NCI-H1092 treated with DMSO at 0.1 percent for 48 hours (cell line): ENCODE data around the gene APMAP.

Experiments
- DNase-seq: peaks from one replicate; lab custom pipeline; 2025; lab: John Stamatoyannopoulos, UW

APMAP gene

DNA sequence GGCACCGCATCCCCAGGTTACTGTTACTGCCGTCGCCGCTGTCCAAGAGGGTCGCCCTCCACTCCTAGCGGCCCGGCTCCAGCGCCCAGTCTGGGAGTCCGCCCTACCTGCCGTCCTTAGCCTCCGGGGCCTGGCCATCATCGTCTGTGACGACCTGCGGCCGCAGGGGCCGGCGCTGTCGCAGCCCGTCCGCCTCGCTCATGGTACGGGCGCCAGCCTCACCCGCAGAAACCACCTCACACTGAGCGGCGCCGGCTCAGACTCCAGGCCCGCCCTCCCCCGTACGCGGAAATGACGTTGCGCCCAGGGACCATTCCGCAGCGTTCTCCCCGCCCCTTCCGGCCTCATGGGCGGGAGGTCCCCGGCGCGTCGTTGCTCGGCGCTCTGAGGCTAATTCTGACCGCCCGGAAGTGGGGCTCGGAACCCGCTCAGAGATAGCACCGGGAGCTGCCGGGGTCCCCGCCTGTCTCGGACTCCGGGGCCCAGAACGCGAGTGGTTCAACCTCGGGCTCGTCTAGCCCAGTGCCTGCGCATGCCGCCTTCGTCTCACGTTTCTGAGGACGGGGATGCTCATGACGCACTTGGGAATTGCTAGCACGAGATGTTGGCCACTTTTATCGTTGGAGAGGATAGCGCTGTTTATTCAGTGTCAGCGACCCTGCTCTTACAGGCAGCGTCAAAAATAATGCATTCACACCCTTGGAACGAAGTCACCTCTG, at the start of gene APMAP:
APMAP (minus strand) TSS at position 265 of the 719 bp plus-strand sequence; CDS start at position 202, 63 bp downstream.
- DNase-seq, result peak; percentile 92

- no peak for DNase-seq
Observed at GRCh38 chr20:25041813-25042530, 49.4 kb upstream of the APMAP start.

DNA sequence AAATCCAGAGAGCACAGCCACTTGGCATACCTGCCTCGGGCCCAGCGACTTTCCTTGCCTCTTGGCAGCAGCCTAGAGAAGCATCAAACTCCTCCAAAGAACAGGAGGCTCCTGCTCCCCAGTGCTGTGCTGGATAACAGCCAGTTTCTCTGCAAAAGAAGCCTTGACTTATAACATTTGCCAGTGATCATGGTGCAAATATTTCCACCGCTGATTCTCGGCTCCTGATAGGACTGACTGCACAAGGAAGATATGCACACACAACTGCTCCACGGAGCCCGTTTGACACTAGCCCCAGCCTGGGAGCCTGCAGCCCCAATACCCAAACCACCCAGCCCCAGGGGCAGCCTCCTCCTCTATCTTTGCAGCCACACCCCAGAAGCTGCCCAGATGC, 47.9 kb upstream of the APMAP start:
- DNase-seq, result no peak

DNA sequence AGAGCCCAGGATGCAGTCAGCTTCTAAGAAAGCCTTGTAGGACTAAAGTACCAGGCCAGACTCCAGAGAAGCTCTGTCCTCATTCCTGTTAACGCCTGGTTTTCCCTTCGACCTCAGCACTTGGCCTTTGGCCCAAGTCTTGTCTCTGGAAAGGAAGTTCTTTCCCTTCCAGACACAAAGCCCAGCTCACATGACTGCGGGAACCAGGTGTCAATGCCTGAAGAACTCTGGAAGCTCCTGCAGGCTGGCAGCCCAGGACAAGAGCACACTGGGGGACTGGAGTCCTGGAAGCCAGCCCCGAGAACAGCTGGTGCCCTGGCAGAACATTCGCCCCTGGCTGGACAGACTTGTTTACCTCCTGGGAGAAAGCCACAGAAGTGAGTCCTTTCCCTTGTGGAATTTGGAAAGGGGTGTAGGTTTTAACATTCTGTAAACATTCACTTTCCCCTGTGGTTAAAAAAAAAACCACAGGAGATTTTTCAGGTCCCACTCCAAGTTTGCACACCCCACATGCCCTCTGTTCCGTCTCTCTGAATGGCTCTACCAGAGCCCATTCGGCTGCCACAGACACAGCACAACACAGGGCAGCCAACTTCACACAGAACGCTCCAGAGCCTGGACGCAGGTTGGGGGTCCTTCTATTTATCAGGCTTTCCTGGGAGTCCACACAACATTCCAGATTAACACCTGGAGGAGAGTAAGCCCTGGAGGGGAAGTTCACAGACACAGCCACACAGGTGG, 47.3 kb upstream of the APMAP start:
- DNase-seq, result peak; percentile 41

GRCh38 chr20:25038591-25039015, 46.1 kb upstream of the APMAP start:
- DNase-seq, result no peak

- DNase-seq, result no peak
Observed at GRCh38 chr20:25038103-25038410, 45.5 kb upstream of the APMAP start.

GRCh38 chr20:25037288-25038102, 44.9 kb upstream of the APMAP start:
- no peak for DNase-seq

GRCh38 chr20:25036331-25036936, 43.9 kb upstream of the APMAP start:
- no peak for DNase-seq

DNA sequence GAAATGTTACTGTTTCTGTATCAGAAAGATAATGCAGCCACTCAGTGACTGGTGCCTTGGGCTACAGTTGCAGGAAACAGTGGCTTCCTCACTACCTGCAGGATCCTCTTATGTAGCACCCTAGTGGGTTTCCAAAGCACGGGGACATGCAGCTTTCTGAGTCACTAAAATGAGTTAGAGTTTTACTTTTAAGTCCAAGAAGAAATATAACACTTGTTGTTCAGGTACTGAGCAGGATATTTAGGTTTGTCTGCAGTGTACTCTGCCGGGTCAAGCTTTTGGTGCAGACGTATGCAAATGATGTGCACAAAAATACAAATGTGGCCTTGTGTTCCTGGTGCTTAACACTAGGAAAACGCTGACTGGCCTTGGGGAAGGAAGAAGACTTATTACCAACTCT, 43.4 kb upstream of the APMAP start:
- DNase-seq, result no peak

DNA sequence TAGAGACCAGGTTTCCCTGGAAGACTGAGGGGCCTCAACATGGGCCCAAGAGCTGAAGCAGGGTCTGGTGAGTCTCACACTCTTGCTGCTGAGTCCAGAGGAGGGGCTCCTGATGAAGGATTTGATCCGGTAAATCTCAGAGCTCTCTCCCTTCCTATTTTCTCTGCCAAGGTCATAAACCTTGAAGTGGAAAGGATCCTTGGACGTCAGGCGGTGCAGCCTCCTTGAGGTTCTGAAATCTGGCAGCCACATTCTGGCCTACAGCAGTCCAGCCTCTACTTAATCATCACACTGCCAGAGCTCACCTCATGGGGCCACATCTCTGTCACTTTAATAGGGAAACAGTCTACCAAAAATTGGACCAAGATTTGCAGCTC, 41.4 kb upstream of the APMAP start:
- no peak for DNase-seq

GRCh38 chr20:25033265-25033923, 40.8 kb upstream of the APMAP start:
- DNase-seq, result peak; percentile 34

- DNase-seq, result peak; percentile 34
Observed at GRCh38 chr20:25032478-25033264, 40.1 kb upstream of the APMAP start.

- DNase-seq, result no peak
Observed at GRCh38 chr20:25032065-25032477, 39.5 kb upstream of the APMAP start.

GRCh38 chr20:25031241-25031640, 38.7 kb upstream of the APMAP start:
- DNase-seq, result no peak

- DNase-seq, result no peak
Observed at GRCh38 chr20:25030649-25031207, 38.2 kb upstream of the APMAP start.

DNA sequence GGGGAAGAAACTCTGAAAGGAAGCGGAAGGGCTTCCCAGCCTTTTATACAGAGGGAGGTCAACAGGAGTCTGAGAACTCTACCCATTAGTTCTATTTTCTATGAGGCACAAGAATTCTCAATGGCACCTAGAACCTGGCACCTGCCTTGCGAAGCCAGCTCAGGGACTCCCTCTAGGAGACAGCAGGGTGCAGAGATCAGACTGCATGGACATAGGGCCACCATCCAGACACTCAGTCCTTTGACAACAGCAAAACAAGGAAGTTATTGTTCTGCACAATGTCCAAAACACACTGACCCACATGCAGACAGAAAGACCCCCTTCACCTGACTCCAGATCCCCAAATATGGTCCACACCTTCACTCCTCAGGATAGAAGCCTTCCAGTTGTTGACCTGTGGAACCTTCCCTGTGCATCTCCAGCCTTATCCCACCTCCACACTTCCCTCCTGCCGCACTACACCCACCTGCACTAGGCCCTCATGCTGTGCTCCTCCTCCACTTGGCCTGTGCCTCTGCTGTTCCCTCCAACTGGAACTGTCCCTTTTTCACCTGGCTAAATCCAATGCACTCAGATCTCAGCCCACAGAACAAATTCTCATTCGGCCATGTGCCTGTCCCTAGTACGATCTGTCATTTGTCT, 37.6 kb upstream of the APMAP start:
- DNase-seq, result no peak

DNA sequence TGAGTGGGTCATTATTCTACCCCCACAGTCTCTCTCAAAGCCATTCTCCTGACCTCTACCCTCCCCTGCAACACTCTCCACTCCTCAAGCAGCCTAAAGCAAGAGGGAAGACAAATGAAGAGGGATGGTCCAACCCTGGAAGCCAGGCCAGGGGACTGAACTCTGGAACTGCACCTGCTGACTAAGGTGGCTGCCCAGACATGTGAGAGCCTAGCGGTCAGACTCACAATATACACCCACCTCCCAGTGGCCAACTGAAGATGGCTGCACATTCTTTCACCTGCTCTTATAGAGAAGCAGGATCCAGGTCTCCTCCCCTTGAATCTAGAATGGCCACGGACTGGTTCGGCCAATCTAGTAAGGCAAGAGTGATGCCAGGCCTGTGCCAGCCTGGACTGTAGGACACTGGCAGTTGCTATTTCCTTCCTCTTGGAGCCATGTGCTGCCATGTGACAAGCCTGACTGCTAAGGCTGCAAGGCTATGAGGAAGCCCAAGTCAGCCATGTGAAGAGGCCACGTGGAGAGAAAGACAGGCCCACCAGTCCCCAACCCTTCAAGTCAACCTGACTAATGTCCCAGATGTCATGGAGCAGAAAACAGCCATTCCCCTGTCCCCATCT, 33.5 kb upstream of the APMAP start:
- no peak for DNase-seq

- no peak for DNase-seq
Observed at GRCh38 chr20:25025091-25025861, 32.7 kb upstream of the APMAP start.
